Breast epithelium (tissue), 3 donors: ENCODE results near the gene GNAL.

Experiments used
- CTCF ChIP-seq, 3 donors: fragments of 450-650 bp; IDR thresholded peaks; one replicate each; pipeline ENCODE4 v1.5.1; 2016 to 2017; ENCODE audit warnings: antibody characterized with exemption in 3 of 3, mild to moderate bottlenecking in 3 of 3, moderate library complexity in 3 of 3
- POLR2AphosphoS5 ChIP-seq, 3 donors: sonication (generic); formaldehyde crosslinking; IDR thresholded peaks; one replicate each; pipeline ENCODE4 v1.6.1; 2017; ENCODE audit warnings: antibody characterized with exemption in 3 of 3

GRCh38 chr18:11849279-11849678 is 160.2 kb downstream of the GNAL start:
- TF ChIP-seq CTCF (IDR thresholded peaks at IDR 0.05) (no peak), POLR2AphosphoS5 (IDR thresholded peaks at IDR 0.05) (no peak)
